LHCN-M2 (cell line): ENCODE measurements around the gene GAPVD1. TPM values are rescaled to one million over a fixed set of nuclear protein-coding genes. Genes with fewer than 3 reads are reported as not detected.

Experiments
- DNase-seq: peaks from one replicate; pipeline ENCODE4 v3.0.0-alpha.2; 2012; ENCODE audit warnings: low read depth
- total RNA-seq: library from RNA; depleted of rRNA; stranded (reverse); fragments of >200 nt; gene quantifications from 2 replicates; pipeline ENCODE4 v1.2.3, GENCODE V29; 2014; rRNA removed

The GAPVD1 gene
- total RNA-seq, 1 experiment from 2014 or later, result 29.9 TPM

DNA sequence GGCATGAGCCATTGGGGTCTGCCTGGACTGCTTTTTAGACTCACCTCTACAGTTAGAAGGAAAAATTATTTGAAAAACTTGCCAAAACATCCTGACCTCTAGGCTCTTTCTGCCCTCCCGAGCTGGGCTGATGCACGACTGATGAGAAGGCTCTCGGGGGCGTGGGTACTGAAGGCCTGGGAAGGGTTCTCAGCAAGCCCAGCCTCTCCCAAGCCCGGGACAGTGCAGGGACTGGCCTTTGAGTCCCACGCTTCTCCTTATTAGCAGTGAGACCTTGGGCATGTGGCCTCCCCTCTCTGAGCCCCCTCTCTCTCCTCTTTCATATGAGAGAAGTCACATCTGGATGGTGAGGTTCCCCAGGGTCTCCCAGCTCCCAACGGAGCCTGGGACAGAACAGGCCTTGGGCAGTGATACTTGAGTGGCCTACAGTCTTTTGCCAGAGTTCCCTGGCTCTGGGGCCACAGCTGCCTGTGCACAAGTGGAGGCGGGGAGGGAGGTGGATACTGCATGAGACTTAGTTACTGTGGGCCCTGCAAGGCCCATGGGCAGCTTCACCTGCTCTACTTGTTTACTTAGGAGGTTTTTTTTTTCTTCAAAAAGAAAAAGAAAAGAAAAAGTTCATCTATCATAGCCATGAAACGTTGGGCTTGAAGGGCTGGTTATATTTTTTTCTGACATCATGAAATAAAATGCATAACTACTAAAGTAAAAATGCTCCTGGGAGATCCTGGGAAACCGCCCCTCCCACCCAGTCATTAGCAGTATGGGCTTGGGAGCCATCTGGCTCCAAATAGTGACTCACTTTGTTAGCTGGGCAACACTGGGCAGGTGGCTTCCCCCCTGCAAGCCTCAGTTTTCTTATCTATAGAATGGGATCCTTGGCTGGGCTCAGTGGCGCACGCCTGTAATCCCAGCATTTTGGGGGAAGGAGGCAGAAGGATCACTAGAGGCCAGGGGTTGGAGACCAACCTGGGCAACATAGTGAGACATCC is 139.4 kb downstream of the GAPVD1 start:
- DNase-seq, result no peak

DNA sequence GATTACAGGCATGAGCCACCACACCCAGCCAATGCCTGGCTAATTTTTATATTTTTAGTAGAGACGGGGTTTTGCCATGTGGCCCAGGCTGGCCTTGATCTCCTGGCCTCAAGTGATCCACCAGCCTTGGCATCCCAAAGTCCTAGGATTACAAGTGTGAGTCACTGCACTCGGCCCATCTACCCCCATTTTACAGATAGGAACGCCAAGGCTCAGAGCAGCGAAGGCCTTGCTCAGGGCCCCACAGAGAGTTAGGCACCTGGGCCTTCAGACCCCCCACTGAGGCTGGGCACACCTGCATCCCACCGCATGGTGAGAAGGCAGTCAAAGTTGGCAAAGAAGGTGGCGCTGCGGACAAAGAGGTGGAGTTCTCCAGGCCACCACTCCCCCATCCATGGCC is 143.1 kb downstream of the GAPVD1 start:
- DNase-seq, result no peak

DNA sequence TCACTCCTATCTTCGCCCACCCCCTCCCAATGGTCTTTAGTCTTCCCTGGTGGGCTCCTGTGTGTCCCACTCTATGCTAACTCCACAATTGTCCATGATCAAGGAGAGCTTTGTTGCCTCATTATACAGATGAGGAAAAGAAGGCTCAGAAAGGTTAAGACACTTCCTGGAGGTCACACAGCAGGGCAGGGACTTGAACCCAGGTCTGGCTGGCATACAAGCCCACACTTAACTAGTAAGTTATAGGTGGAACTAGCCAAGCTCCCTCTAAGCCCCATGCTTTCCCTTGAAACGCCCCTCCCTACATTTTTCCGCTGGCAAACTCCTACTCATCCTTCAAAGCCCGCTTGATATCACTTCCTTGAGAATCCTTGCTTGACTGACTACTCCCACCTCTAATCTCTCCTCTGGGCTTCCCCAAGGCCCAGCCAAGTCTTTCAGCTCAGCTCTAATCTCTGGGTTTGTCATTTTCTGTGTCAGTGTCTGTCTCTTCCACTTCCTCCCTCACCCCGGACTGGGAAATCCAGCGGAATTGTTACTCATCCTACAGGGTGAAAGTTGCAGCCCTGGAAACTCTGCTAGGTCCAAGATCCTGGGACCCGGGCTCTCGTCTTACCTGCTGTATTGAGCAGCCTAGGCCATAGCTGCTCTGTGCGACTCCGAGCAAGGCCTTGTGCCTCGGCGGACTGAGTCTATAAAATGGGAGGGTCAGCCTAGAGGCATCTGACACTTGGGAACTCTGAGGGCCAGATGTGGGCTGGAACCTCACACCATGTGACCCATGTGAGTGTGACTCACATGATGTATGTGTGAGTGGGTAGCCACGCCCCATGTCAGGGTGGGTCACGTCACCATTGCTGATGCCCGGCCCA is 144.5 kb downstream of the GAPVD1 start:
- peak; percentile 34 for DNase-seq

DNA sequence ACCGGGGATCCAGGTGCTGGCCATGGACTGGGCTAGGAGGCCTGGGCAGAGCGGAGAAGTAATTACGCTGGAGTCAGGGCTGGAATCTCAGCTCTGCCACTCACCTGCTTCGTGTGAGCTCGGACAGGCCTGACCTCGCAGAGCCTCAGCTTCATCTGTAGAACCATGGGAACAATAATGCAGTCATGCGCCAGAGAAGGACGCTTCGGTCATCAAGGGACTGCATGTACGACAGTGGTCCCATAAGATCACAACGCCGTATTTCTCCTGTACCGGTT is 145.1 kb downstream of the GAPVD1 start:
- DNase-seq, result no peak

DNA sequence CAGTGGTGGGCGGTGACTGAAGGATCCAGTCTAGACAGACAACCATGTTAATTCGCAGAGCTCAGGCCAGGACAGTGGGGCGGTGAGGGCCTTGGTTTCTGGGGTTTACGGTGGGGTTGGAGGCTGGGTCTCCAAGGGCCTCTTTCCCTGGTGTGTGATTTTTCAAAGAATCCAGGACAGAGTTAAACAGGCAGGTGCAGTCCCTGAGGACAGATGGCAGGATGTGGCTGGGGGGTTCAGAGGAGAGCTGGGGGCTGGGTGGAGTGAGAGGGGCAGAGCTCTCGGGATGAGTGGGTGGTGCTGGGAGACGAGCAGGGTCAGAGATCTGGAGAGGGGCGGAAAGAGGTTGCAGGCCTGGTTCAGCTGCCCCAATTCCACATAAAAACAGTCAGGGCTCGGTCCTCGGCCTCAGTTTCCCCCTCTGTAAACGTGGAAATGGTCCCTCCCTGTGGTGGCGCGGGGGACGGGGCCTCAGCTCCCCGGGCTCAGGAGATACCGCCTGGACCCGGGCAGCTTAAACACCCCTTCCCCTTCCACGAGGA is 145.9 kb downstream of the GAPVD1 start:
- DNase-seq, result no peak

DNA sequence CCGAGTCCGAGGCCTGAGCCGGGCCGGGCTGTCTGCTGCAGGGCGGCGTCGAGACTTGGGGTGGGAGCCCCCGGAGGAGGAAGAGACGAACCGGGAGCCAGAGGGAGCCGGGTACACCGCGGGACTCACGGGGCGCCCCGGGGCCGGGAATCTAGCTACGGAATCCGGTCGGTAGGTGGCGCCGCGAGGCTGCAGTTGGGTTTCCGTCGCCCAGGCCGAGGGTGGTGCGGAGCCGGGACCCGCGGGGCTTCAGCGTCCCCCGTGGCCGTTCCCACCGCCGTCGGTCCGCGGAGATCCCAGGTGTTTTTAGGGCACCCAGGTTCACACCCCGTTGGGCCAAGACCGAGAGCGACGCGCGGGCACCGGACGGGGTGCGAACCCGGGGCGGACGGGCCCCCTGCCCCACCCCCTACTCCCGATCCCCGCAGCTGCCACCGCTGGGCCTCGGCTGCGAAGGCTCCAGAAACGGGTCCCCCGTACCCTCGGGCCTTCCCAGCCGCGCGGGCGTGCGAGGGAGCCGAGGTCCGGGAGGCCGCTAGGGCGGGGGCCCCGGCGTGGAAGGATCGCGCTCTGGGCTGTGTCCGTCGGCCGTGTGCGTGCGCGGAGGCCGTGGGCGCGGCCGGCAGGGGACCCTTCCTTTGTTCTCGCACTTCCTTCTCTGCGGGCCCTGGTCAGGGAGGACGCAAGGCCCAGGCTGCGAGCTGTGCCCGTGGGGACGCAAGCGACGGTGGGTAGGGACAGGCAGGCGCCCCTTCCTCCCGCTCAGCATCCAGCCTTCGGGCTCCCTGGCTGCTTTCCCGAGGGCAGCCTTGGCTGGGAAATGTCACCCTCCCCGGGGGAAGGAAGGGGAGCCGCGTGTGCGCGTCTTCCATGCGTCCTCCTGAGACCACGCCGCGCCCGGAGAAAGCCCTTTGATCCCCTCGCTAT is 146.6 kb downstream of the GAPVD1 start:
- DNase-seq, result peak; percentile 62

DNA sequence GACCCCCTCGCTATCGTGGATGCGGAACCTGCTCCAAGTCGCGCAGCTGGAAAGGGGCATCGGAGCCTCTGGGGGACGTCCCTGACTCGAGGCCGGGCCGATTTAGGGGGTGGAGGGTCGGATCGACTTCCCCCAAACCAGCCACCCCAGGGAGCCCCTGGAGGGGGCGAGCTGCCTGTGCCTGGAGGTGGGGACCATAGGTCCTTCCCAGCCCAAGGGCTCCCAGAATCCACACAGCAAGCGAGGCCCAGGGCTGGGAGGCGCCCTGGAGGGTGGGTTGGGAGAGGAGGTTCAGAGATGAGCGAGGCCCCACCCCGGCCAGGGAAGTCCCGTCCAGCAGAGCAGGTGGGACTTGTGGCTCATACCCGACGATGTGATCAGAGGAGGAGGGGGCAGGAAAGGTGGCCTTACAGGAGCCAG is 147.6 kb downstream of the GAPVD1 start:
- DNase-seq, result no peak

DNA sequence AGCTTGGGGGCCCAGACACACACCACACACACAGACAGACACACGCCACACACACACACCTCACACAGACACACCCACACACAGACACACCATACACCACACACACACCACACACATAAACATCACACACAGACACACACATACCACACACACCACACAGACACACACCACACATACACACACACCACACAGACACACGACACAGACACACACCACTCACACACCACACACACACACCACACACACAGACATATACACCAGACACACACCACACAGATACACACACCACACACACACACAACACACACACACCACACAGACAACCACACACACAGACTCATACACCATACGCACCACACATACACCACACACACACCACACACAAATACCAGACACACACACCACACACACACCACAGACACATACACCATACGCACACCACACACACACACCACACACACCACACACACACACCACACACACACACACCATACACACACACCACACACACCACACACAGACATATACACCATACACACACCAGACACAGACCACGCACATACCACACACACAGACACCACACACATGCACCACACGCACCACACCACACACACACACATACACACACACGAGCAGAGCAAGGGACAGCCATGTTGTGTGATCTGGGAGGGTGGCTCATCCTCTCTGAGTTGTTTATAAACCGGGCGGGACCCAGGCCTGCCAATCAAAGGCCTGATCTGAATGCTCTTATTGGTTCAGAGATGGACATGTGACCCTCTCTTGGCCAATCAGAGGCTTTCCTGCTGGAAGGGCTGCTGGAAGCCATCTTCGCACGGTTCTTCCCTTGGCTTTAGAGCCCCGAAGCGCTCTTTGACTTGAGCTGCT is 148.3 kb downstream of the GAPVD1 start:
- DNase-seq, result peak; percentile 46

DNA sequence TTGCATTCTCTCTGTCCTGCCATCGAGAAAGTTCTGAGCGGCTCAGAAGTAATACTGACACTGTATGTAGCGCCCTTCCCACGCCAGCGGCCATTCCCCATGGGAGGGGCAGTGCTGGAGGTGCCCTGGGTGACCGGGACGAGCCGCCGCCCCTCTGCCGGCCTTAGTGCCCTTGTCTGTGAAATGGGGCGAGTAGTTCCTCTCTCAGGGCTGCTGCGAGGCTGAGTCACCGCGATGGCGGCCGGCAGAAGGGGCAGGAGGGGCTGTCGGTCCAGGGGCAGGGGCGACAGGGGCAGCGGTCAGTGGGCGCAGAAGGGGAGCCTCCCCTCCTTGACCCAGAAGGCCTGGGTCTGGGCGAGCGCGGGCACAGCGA is 148.9 kb downstream of the GAPVD1 start:
- no peak for DNase-seq

DNA sequence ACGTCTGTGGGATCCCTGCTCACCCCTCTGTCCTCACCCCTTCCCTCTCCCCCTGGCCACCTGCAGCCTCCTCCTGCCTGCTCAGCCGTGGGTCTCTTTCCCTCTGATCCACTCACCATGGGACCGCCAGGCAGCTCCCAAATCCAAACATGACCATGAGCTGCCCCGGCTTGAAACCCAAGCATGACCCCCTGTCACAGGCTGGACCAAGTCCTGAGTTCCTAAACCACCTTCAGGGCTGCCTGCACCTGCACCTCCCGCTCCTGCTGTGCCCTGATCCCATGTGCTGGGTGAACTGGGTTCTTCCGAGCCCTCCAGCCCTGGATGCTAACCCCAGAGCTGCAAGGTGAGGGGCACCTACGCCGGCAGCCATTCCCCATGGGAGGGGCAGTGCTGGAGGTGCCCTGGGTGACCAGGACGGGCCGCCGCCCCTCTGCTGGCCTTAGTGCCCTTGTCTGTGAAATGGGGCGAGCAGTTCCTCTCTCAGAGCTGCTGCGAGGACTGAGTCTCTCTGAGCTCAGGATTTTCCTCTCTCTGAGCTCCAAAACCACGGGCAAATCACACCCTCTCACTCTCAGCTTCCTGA is 149.6 kb downstream of the GAPVD1 start:
- no peak for DNase-seq

DNA sequence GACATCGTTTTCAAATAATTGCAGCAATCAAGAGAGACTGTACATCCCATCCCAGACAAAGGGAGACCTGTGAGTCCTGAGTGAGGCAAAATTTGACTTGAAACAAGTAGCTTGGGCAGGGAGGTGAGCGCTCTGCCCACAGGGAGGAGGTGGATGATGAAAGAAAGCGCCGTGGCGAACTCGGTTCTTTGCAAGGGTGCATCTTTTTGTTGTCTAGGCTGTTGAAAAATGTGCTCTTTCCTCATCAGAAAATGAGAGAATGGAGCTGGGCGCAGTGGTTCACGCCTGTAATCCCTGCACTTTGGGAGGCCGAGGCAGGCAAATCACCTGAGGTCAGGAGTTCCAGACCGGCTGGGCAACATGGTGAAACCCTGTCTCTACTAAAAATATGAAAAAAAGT is 150.5 kb downstream of the GAPVD1 start:
- DNase-seq, result no peak

DNA sequence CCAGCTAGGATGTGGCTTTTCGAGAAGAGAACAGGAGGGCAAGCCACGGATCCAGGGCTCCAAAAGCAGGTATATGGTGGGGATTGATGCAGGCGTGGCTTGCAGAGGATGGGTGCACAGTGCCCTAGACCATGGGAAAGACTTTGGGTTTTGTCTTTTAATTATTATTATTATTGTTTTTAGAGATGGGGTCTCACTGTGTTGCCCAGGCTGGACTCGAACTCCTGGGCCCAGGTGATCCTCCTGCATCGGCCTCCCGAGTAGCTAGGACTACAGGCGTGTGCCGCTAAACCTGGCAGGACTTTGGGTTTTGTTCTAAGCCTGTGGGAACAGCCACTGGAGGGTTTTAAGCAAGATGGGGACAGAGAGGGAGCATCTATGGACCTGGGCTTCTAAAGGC is 152.0 kb downstream of the GAPVD1 start:
- no peak for DNase-seq

DNA sequence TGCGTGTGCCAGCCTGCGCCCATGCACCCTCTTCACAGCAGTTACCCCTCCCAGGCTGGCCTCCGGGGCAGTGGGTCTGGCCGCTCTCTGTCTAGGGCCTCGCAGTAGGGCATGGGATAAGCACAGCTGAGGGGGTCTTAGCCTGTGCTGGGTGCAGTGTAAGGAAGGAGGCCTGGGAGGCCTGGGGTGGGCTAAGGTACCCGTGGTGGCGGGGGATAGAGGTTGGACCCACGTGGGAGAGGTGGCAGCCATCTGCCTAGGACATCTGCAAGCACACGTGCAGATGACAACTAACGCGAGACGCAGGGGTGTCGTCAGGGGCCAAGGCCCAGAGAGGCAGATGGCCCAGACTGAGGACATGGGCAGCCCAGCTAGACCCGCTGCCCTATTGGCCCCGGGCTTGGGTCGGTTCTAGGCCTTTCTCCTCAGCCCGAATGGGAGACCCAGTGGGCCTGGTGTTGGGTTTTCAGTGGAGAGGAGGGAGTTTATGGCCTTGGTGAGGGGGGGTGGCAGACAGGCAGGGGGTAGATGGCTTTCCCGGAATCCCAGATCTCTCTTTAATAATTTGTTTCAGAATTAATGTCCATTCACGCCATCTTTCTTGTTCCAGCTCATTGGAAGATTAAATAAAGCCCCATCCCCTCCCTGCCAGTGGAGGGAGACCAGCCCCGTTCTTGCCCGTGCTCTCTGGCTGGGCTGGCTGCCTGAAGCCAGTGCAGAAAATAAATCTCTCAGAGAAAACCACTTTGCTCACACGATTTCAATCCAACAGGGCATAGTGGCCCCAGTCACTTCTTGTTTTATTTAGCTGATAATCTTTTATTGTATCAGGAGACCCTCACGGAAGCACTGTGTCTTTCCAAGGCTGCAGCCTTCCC is 154.2 kb downstream of the GAPVD1 start:
- DNase-seq, result no peak

DNA sequence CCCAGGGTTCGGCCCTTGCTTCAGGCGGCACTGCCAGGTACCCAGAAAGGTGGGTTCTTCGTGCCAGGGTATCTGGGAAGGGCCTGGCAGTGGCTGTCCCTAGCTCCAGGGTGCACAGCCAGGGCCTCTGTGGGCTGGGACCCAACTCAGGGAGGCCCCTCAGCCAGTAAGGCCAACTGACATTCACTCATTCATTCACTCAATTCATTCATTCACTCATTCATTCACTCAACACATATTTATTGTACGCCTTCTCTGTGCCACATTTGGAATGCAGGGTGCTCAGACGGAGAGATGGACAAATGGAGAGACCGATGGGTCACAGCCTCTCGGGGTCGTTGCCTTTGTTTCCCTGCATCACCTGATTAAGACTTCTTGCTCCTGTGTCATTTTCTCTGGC is 154.9 kb downstream of the GAPVD1 start:
- DNase-seq, result no peak

Other genes starting within 250 kb of the GAPVD1 start
- gene SCAI, start 118.3 kb upstream of the GAPVD1 start, total RNA-seq, result 2.3 and 6.1 TPM in 2 replicates
- gene PPP6C, start 72.0 kb upstream of the GAPVD1 start, total RNA-seq, result 38.3 and 38.4 TPM in 2 replicates
- gene RABEPK, start 61.3 kb upstream of the GAPVD1 start, total RNA-seq, result 24.4 and 24.5 TPM in 2 replicates
- 62.1 and 79.3 TPM in 2 replicates for gene HSPA5, start 20.5 kb upstream of the GAPVD1 start, total RNA-seq